HepG2 (cell line): Measurements from ENCODE around the gene CHDH. TPM values are rescaled to one million over a fixed set of nuclear protein-coding genes. Genes with fewer than 3 reads are reported as not detected.

ENCODE experiments used
- CBX1 ChIP-seq: IDR thresholded peaks from one replicate; pipeline ENCODE4 v1.6.1; 2016; ENCODE audit warnings: antibody characterized with exemption, low read depth
- CC2D1A ChIP-seq: sonication (generic); formaldehyde crosslinking; IDR thresholded peaks from 2 replicates; pipeline ENCODE4 v1.8.1; 2023; ENCODE audit warnings: mild to moderate bottlenecking, missing genetic modification reagents
- ERF ChIP-seq: IDR thresholded peaks from 2 replicates; pipeline ENCODE4 v1.6.1; 2018; ENCODE audit warnings: missing biosample characterization, missing genetic modification reagents
- EZH2 ChIP-seq: conservative IDR thresholded peaks from 2 replicates; pipeline ENCODE4 v1.6.1; 2012; ENCODE audit warnings: mild to moderate bottlenecking, low read depth, low read length, moderate library complexity
- IRF2 ChIP-seq: IDR thresholded peaks from 2 replicates; pipeline ENCODE4 v1.6.1; 2018; ENCODE audit warnings: missing genetic modification reagents, missing compliant biosample characterization
- MAFG ChIP-seq: sonication (generic); formaldehyde crosslinking; IDR thresholded peaks from 2 replicates; pipeline ENCODE4 v1.5.1; 2020; ENCODE audit warnings: mild to moderate bottlenecking, missing genetic modification reagents
- MBD4 ChIP-seq: IDR thresholded peaks from 2 replicates; pipeline ENCODE4 v1.6.1; 2012; ENCODE audit warnings: low read length, inconsistent platforms, borderline replicate concordance
- MZF1 ChIP-seq: sonication (generic); formaldehyde crosslinking; IDR thresholded peaks from 2 replicates; pipeline ENCODE4 v1.8.1; 2023; ENCODE audit warnings: mild to moderate bottlenecking, missing genetic modification reagents, borderline replicate concordance
- RFXAP ChIP-seq: sonication (generic); formaldehyde crosslinking; IDR thresholded peaks from 2 replicates; pipeline ENCODE4 v1.4.0; 2020; ENCODE audit warnings: missing genetic modification reagents, borderline replicate concordance
- RXRB ChIP-seq: IDR thresholded peaks from 2 replicates; pipeline ENCODE4 v1.6.1; 2016; ENCODE audit warnings: borderline replicate concordance, missing genetic modification reagents, missing compliant biosample characterization
- SAP130 ChIP-seq: IDR thresholded peaks from 2 replicates; pipeline ENCODE4 v1.6.1; 2016; ENCODE audit warnings: low read depth
- SIX1 ChIP-seq: sonication (generic); formaldehyde crosslinking; IDR thresholded peaks from 2 replicates; pipeline ENCODE4 v1.4.0; 2020; ENCODE audit warnings: missing genetic modification reagents, borderline replicate concordance
- SMYD3 ChIP-seq: sonication (generic); formaldehyde crosslinking; IDR thresholded peaks from 2 replicates; pipeline ENCODE4 v1.8.1; 2023; ENCODE audit warnings: mild to moderate bottlenecking, missing genetic modification reagents
- TAF1 ChIP-seq: sonication (generic); formaldehyde crosslinking; IDR thresholded peaks from 2 replicates; pipeline ENCODE4 v1.4.0; 2020; ENCODE audit warnings: missing genetic modification reagents
- ZMAT3 ChIP-seq: sonication (generic); formaldehyde crosslinking; conservative IDR thresholded peaks from 2 replicates; pipeline ENCODE4 v1.7.0; 2021; ENCODE audit warnings: missing genetic modification reagents
- ZNF124 ChIP-seq: sonication (generic); formaldehyde crosslinking; IDR thresholded peaks from 2 replicates; pipeline ENCODE4 v1.4.0; 2020; ENCODE audit warnings: missing genetic modification reagents
- ZNF253 ChIP-seq: sonication (generic); formaldehyde crosslinking; IDR thresholded peaks from 2 replicates; pipeline ENCODE4 v1.8.0; 2022; ENCODE audit warnings: mild to moderate bottlenecking, missing genetic modification reagents, borderline replicate concordance
- ZNF674 ChIP-seq: sonication (generic); formaldehyde crosslinking; IDR thresholded peaks from 2 replicates; pipeline ENCODE4 v1.5.0; 2020; ENCODE audit warnings: low read depth, mild to moderate bottlenecking, missing genetic modification reagents
- ZNF746 ChIP-seq: sonication (generic); formaldehyde crosslinking; IDR thresholded peaks from 2 replicates; pipeline ENCODE4 v1.8.0; 2022; ENCODE audit warnings: mild to moderate bottlenecking, missing genetic modification reagents
- ZNF75D ChIP-seq: sonication (generic); formaldehyde crosslinking; IDR thresholded peaks from 2 replicates; pipeline ENCODE4 v1.8.1; 2023; ENCODE audit warnings: missing genetic modification reagents, mild to moderate bottlenecking, borderline replicate concordance
- ZNF772 ChIP-seq: sonication (generic); formaldehyde crosslinking; IDR thresholded peaks from 2 replicates; pipeline ENCODE4 v1.5.0; 2020; ENCODE audit warnings: mild to moderate bottlenecking, missing genetic modification reagents
- ZNF781 ChIP-seq: sonication (generic); formaldehyde crosslinking; IDR thresholded peaks from 2 replicates; pipeline ENCODE4 v1.5.1; 2020; ENCODE audit warnings: borderline replicate concordance, mild to moderate bottlenecking, missing genetic modification reagents; ENCODE audit errors: not compliant biosample characterization
- ZNF784 ChIP-seq: sonication (generic); formaldehyde crosslinking; IDR thresholded peaks from 2 replicates; pipeline ENCODE4 v1.5.1; 2020; ENCODE audit warnings: missing genetic modification reagents, mild to moderate bottlenecking, borderline replicate concordance
- ZNF788 ChIP-seq: sonication (generic); formaldehyde crosslinking; IDR thresholded peaks from 2 replicates; pipeline ENCODE4 v1.5.0; 2020; ENCODE audit warnings: mild to moderate bottlenecking, missing genetic modification reagents, borderline replicate concordance
- ZNF850 ChIP-seq: sonication (generic); formaldehyde crosslinking; conservative IDR thresholded peaks from 2 replicates; pipeline ENCODE4 v1.9.0; 2021; ENCODE audit warnings: mild to moderate bottlenecking, missing genetic modification reagents
- ZSCAN29 ChIP-seq: sonication (generic); formaldehyde crosslinking; conservative IDR thresholded peaks from 2 replicates; pipeline ENCODE4 v1.4.0; 2020; ENCODE audit warnings: mild to moderate bottlenecking, missing genetic modification reagents
- polyA plus RNA-seq, 8 experiments: library from polyadenylated mRNA; depleted of rRNA in 3 of 8; stranded (reverse) in 7 of 8; unstranded in 1 of 8; fragments of >200 nt; fragmentation: Illumina TruSeq in 4 of 8; extraction: Trizol in 4 of 8; gene quantifications; 2 replicates each; pipeline versions ENCODE4 v1.2.1 to v1.2.3, GENCODE V29; 2011 to 2016; ENCODE audit warnings: low read depth in 4 of 8, missing spikeins in 1 of 8, mixed read lengths in 1 of 8; ENCODE audit not compliant: insufficient read depth in 1 of 8
- total RNA-seq, 5 experiments: library from RNA; depleted of rRNA; stranded (reverse); fragments of >200 nt; fragmentation: Illumina TruSeq; extraction: Trizol; gene quantifications; 2 replicates each; pipeline ENCODE4 v1.2.3, GENCODE V29; 2016; ENCODE audit warnings: low read depth in 1 of 5
- TF ChIP-seq, protein P1 (sequence below): sonication (generic); formaldehyde crosslinking; conservative IDR thresholded peaks from 2 replicates; pipeline ENCODE4 v1.8.1; 2023; ENCODE audit warnings: missing genetic modification reagents
- TF ChIP-seq, protein P2 (sequence below): sonication (generic); formaldehyde crosslinking; IDR thresholded peaks from 2 replicates; pipeline ENCODE4 v1.5.0; 2020; ENCODE audit warnings: mild to moderate bottlenecking, low read depth, missing genetic modification reagents, borderline replicate concordance

Gene CHDH
- total and polyA plus RNA-seq, 2 of the 13 experiments (the other 11 are each of a cell fraction or from before 2014, with no cell fraction given): 28.1 to 48.9 TPM

- TF ChIP-seq IRF2 (CRISPR knock-in tag): peak; percentile 61
- TF ChIP-seq, protein P1, sequence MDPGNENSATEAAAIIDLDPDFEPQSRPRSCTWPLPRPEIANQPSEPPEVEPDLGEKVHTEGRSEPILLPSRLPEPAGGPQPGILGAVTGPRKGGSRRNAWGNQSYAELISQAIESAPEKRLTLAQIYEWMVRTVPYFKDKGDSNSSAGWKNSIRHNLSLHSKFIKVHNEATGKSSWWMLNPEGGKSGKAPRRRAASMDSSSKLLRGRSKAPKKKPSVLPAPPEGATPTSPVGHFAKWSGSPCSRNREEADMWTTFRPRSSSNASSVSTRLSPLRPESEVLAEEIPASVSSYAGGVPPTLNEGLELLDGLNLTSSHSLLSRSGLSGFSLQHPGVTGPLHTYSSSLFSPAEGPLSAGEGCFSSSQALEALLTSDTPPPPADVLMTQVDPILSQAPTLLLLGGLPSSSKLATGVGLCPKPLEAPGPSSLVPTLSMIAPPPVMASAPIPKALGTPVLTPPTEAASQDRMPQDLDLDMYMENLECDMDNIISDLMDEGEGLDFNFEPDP (CRISPR knock-in tag): no peak
- peak; percentile 68; the same call in 1 of the 2 replicates for TF ChIP-seq TAF1 (CRISPR knock-in tag)
- no peak; the same call in 1 of the 2 replicates for TF ChIP-seq ZNF124 (CRISPR knock-in tag)
- TF ChIP-seq RFXAP: 0 out of 2 replicates have a peak, but pooled peaks have one; percentile 65
- TF ChIP-seq SMYD3: no peak
- TF ChIP-seq ZNF788 (CRISPR knock-in tag): no peak
- 0 out of 2 replicates have a peak, but pooled peaks have one; percentile 21 for TF ChIP-seq ZNF746 (CRISPR knock-in tag)
- no peak for TF ChIP-seq ZMAT3 (CRISPR knock-in tag)
- TF ChIP-seq ZNF850 (CRISPR knock-in tag): no peak
- no peak for TF ChIP-seq ZNF772 (CRISPR knock-in tag)
- no peak for TF ChIP-seq CBX1
- TF ChIP-seq SAP130 (CRISPR knock-in tag): peak; percentile 75
- no peak for TF ChIP-seq ERF (CRISPR knock-in tag)
- TF ChIP-seq ZNF781 (CRISPR knock-in tag): no peak
- TF ChIP-seq SIX1 (CRISPR knock-in tag): 0 out of 2 replicates have a peak, but pooled peaks have one; percentile 14
- no peak for TF ChIP-seq MBD4
- TF ChIP-seq RXRB (CRISPR knock-in tag): 0 out of 2 replicates have a peak, but pooled peaks have one; percentile 8
- TF ChIP-seq ZSCAN29: no peak
- 0 out of 2 replicates have a peak, but pooled peaks have one; percentile 25 for TF ChIP-seq ZNF253 (CRISPR knock-in tag)
- no peak for TF ChIP-seq EZH2
- no peak for TF ChIP-seq ZNF75D (CRISPR knock-in tag)
- TF ChIP-seq CC2D1A (CRISPR knock-in tag): no peak
- TF ChIP-seq, protein P2, sequence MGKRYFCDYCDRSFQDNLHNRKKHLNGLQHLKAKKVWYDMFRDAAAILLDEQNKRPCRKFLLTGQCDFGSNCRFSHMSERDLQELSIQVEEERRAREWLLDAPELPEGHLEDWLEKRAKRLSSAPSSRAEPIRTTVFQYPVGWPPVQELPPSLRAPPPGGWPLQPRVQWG (CRISPR knock-in tag): no peak
- TF ChIP-seq ZNF784 (CRISPR knock-in tag): no peak
- no peak for TF ChIP-seq MAFG (CRISPR knock-in tag)
- no peak for TF ChIP-seq MZF1
- no peak for TF ChIP-seq ZNF674 (CRISPR knock-in tag)
Observed at GRCh38 chr3:53844262-53845102, 1.7 kb downstream of the CHDH start (continued).
